ENCODE data around the gene CNKSR1. TPM values are rescaled to one million over a fixed set of nuclear protein-coding genes. Genes with fewer than 3 reads are reported as not detected.
A peak's percentile ranks its signal among the peaks of the same experiment; 100 is the strongest.

CNKSR1 gene
- total RNA-seq, 1 experiment from 2014 or later = 32.1 TPM

DNA sequence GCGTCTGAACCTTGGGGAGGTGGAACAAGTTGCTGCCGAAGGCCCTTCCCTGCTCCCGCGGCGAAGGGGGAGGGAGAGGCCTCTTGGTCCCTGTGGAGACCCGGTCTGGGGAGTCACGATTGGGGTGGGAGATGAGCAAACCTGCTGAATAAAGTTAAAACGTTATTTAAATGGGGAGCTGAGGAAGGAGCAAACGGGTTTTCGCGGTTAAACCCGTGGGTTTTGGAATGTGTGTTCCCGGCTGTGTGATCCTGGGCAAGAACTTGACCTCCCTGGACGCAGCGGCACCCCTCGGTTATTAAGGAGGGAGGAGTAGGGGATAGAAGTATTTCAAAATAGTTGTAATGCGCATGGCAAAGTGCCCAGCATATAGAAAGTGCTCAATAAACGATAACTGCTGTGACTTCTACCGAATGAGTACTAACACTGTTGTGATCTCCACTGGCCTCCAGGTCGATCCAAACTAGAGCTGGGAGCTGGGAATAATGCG, 15.0 kb upstream of the CNKSR1 start:
- TF ChIP-seq EZH2phosphoT487 (IDR thresholded peaks at IDR 0.05; ENCODE audit: borderline replicate concordance, low read length) (no peak), EZH2 (IDR thresholded peaks at IDR 0.05; ENCODE audit: low read length, unreplicated experiment) (no peak)
- TF ChIP-seq, protein P1, sequence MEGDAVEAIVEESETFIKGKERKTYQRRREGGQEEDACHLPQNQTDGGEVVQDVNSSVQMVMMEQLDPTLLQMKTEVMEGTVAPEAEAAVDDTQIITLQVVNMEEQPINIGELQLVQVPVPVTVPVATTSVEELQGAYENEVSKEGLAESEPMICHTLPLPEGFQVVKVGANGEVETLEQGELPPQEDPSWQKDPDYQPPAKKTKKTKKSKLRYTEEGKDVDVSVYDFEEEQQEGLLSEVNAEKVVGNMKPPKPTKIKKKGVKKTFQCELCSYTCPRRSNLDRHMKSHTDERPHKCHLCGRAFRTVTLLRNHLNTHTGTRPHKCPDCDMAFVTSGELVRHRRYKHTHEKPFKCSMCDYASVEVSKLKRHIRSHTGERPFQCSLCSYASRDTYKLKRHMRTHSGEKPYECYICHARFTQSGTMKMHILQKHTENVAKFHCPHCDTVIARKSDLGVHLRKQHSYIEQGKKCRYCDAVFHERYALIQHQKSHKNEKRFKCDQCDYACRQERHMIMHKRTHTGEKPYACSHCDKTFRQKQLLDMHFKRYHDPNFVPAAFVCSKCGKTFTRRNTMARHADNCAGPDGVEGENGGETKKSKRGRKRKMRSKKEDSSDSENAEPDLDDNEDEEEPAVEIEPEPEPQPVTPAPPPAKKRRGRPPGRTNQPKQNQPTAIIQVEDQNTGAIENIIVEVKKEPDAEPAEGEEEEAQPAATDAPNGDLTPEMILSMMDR (conservative IDR thresholded peaks at IDR 0.05; ENCODE audit: low read depth, low read length) = no peak
- ATAC-seq = no peak
- 0 out of 2 replicates have a peak, but pooled peaks cover 4% of the 10 kb centered on the region for H3K4me1 ChIP-seq (ENCODE audit: insufficient read depth, low read length)
- peak overlapping the region; percentile 95 for H2AFZ ChIP-seq (ENCODE audit: low read length)
- no peak overlapping the region for H3K9ac ChIP-seq (ENCODE audit: low read length)
- no peaks in the 10 kb centered on the region for H3F3A ChIP-seq (ENCODE audit: low read length, unreplicated experiment)
- no peaks in the 10 kb centered on the region for H3K9me2 ChIP-seq (replicated peaks; ENCODE audit: low read length)
- ChIA-PET CTCF (no interaction called here), POLR2A (ENCODE audit: unreplicated experiment) (interaction anchor here (0.5 kb wide), 1 partner anchor 121 kb away, joined by 4 read pairs; no protein-coding TSS in a partner anchor)
- peak overlapping the region; percentile 98 for H3K4me2 ChIP-seq (ENCODE audit: low read length)
- H3K79me2 ChIP-seq (ENCODE audit: low read length) = no peaks in the 10 kb centered on the region
- BruUV-seq (replicated peaks) = no TSS peak
- no peaks in the 10 kb centered on the region for H3K36me3 ChIP-seq (ENCODE audit: low read depth, low read length)
- no peaks in the 10 kb centered on the region for H3K27me3 ChIP-seq (ENCODE audit: low read length)
- intact Hi-C loops (cut with micrococcal nuclease) = loop anchor here (5.0 kb wide), 1 partner anchor 55 kb away; no protein-coding TSS in a partner anchor
- peak; percentile 13 for DNase-seq
- no peak overlapping the region for H3K27ac ChIP-seq (ENCODE audit: low read length)
- no peaks in the 10 kb centered on the region for H4K20me1 ChIP-seq (ENCODE audit: low read length)
- H3K4me3 ChIP-seq (ENCODE audit: low read length) = peak overlapping the region; percentile 74
- no peaks in the 10 kb centered on the region for H3K9me3 ChIP-seq (ENCODE audit: low read length)

DNA sequence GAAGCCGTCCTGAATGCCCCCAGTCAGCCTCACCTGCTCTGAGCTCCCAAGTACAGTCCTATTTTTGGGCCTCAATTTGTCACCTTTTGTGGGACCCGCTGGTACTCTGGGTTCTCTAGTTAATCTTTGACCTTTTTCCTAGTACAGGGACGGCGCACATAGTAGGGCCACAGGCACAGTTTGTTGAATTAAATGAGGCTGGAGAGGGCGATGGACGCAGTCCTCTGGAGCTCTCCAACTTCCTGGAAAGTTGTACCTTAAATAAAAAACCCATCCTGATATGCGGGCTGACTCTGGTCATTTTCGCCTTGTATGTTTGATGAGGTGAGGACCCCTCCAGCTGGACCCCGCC, 13.6 kb upstream of the CNKSR1 start:
- 0 out of 2 replicates have a peak, but pooled peaks cover 4% of the 10 kb centered on the region for H3K4me1 ChIP-seq (ENCODE audit: insufficient read depth, low read length)
- H3K4me3 ChIP-seq (ENCODE audit: low read length) = peak overlapping the region; percentile 65; the same call in 1 of the 2 replicates
- no peaks in the 10 kb centered on the region for H4K20me1 ChIP-seq (ENCODE audit: low read length)
- DNase-seq = no peak
- intact Hi-C loops (cut with micrococcal nuclease) = loop anchor here (5.0 kb wide), 1 partner anchor 56 kb away; no protein-coding TSS in a partner anchor
- H3K9me2 ChIP-seq (replicated peaks; ENCODE audit: low read length) = no peaks in the 10 kb centered on the region
- H3K27me3 ChIP-seq (ENCODE audit: low read length) = no peaks in the 10 kb centered on the region
- no peak overlapping the region for H3K27ac ChIP-seq (ENCODE audit: low read length)
- H3K9ac ChIP-seq (ENCODE audit: low read length) = no peak overlapping the region
- no peaks in the 10 kb centered on the region for H3K9me3 ChIP-seq (ENCODE audit: low read length)
- BruUV-seq (replicated peaks) = no TSS peak
- H3K4me2 ChIP-seq (ENCODE audit: low read length) = peak overlapping the region; percentile 82
- ATAC-seq = no peak
- ChIA-PET CTCF (no interaction called here), POLR2A (ENCODE audit: unreplicated experiment) (no interaction called here)
- no peaks in the 10 kb centered on the region for H3K79me2 ChIP-seq (ENCODE audit: low read length)
- TF ChIP-seq EZH2phosphoT487 (IDR thresholded peaks at IDR 0.05; ENCODE audit: borderline replicate concordance, low read length) (no peak), EZH2 (IDR thresholded peaks at IDR 0.05; ENCODE audit: low read length, unreplicated experiment) (no peak)
- TF ChIP-seq, protein P1 (conservative IDR thresholded peaks at IDR 0.05; ENCODE audit: low read depth, low read length) = no peak
- no peaks in the 10 kb centered on the region for H3K36me3 ChIP-seq (ENCODE audit: low read depth, low read length)
- H2AFZ ChIP-seq (ENCODE audit: low read length) = peak overlapping the region; percentile 88
- H3F3A ChIP-seq (ENCODE audit: low read length, unreplicated experiment) = no peaks in the 10 kb centered on the region

All from PC-3 (cell line).